GM12873 (cell line): Measurements from ENCODE around the gene CHCHD2.

Experiments used
- CTCF ChIP-seq: IDR thresholded peaks from 2 replicates; pipeline ENCODE4 v1.5.1; 2012; ENCODE audit warnings: low read depth, mild to moderate bottlenecking, moderate library complexity, low read length, control low read depth; ENCODE audit not compliant: insufficient read depth; ENCODE audit errors: missing control alignments

The CHCHD2 gene

GRCh38 chr7:56106108-56107073 lies at the start of gene CHCHD2:
Gene CHCHD2 (minus strand): TSS chr7:56106476. CDS start chr7:56106413, 63 bp downstream.
- no peak for TF ChIP-seq CTCF

DNA sequence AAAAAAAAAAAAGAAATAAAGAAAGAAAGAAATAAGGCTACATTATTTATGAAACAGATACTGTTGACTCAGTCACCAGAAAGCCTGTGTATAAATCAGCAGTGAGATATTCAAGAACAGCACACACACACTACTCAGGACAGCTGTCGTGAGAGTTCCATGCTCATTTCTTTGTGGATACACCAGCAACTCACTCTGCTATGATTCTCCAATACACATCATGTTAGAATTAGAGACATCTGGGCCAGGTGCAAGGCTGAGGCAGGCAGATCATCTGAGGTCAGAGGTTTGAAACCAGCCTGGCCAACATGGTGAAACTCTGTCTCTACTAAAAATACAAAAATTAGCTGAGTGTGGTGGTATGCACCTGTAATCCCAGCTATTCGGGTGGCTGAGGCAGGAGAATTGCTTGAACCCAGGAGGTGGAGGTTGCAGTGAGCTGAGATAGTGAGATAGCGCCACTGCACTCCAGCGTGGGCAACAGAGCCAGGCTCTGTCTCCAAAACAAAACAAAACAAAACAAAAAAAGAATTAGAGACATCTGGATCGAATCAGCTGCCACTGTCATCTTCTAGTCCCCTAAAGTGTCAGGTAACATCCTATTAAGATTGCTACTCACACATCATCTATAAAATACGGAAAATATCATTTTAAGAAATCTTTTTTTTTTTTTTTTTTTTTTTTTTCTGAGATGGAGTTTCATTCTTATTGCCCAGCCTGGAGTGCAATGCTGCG lies 21.1 kb upstream of the CHCHD2 start:
- TF ChIP-seq CTCF: no peak

DNA sequence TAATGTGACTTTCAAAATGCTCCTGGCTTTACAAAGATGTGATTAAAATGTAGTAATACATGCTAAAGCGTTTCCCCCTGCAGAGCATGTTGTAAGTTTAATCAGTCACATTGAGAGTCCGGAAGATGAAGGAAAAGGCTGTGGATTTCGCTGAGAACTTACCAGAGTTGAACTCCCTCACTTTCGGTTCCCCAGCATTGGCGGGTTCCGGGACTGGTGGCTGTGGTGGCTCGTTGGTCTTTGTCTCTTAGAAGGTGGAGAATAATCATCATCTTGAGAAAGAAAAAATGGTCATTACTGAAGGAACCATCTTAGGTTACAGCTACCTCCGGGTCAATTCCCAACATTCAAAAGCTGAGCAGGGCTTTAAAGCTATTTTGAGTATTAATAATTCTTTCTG lies 19.6 kb upstream of the CHCHD2 start:
- no peak for TF ChIP-seq CTCF

DNA sequence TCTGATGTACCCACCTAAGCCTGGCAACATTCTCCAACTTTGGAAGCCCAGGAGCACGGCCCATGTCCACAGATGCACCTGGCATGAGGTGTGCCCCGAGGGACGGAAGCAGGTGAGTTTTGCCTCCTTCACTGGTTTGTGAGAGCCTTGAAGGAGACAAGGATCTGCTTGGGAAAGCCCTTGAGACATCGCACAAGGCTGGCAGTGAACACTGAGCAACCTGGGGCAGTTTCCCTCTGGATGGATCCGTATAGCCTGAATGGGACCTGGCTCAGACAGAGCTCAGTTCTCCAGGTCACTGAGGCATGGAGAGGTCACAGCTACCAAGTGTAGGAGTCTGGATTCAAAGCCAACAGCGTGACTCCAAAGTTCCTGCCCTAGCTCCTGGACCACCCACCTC lies 18.7 kb upstream of the CHCHD2 start:
- TF ChIP-seq CTCF: no peak

- TF ChIP-seq CTCF: no peak
Measured at GRCh38 chr7:56121440-56121839, 15.2 kb upstream of the CHCHD2 start.

GRCh38 chr7:56115852-56116538 lies 9.7 kb upstream of the CHCHD2 start, which contains the start of gene NUPR2:
Gene NUPR2 (minus strand): TSS chr7:56116417. CDS start chr7:56116314, 103 bp downstream.
- TF ChIP-seq CTCF: no peak
